GM19328 (cell line): Measurements from ENCODE around the gene SUSD4.

ENCODE experiments used
- ATAC-seq: cut with Tn5 transposase; IDR thresholded peaks from one replicate; pipeline ENCODE4 v1.9.1; 2021; ENCODE audit warnings: mild to moderate bottlenecking, moderate library complexity; ENCODE audit not compliant: unreplicated experiment

Gene SUSD4

GRCh38 chr1:223363057-223363855 is 720 bp downstream of the SUSD4 start:
- no peak for ATAC-seq

GRCh38 chr1:223358826-223359225 is 5.2 kb downstream of the SUSD4 start:
- no peak for ATAC-seq

GRCh38 chr1:223355699-223356098 is 8.3 kb downstream of the SUSD4 start:
- no peak for ATAC-seq

GRCh38 chr1:223353939-223354338 is 10.0 kb downstream of the SUSD4 start:
- no peak for ATAC-seq

- ATAC-seq: no peak
Measured at GRCh38 chr1:223352944-223353343, 11.0 kb downstream of the SUSD4 start.

GRCh38 chr1:223350361-223350908 is 13.5 kb downstream of the SUSD4 start:
- ATAC-seq: no peak

- ATAC-seq: no peak
Measured at GRCh38 chr1:223349241-223349640, 14.7 kb downstream of the SUSD4 start.

GRCh38 chr1:223348439-223348838 is 15.5 kb downstream of the SUSD4 start:
- ATAC-seq: no peak

- no peak for ATAC-seq
Measured at GRCh38 chr1:223347583-223347982, 16.4 kb downstream of the SUSD4 start.

GRCh38 chr1:223346311-223346710 is 17.7 kb downstream of the SUSD4 start:
- no peak for ATAC-seq

- no peak for ATAC-seq
Measured at GRCh38 chr1:223345720-223346119, 18.3 kb downstream of the SUSD4 start.

GRCh38 chr1:223344491-223344890 is 19.5 kb downstream of the SUSD4 start:
- no peak for ATAC-seq

GRCh38 chr1:223343692-223344091 is 20.3 kb downstream of the SUSD4 start:
- no peak for ATAC-seq

- ATAC-seq: no peak
Measured at GRCh38 chr1:223341121-223341520, 22.9 kb downstream of the SUSD4 start.

GRCh38 chr1:223340637-223341036 is 23.3 kb downstream of the SUSD4 start:
- no peak for ATAC-seq

- ATAC-seq: no peak
Measured at GRCh38 chr1:223339861-223340260, 24.1 kb downstream of the SUSD4 start.

- ATAC-seq: no peak
Measured at GRCh38 chr1:223338811-223339746, 24.9 kb downstream of the SUSD4 start.

- ATAC-seq: no peak
Measured at GRCh38 chr1:223337174-223337869, 26.7 kb downstream of the SUSD4 start.

GRCh38 chr1:223334156-223334555 is 29.8 kb downstream of the SUSD4 start:
- no peak for ATAC-seq

- ATAC-seq: no peak
Measured at GRCh38 chr1:223332997-223333396, 31.0 kb downstream of the SUSD4 start.

- ATAC-seq: no peak
Measured at GRCh38 chr1:223331929-223332328, 32.0 kb downstream of the SUSD4 start.
